Activated CD4-positive, alpha-beta memory T cell treated with anti-CD3 and anti-CD28 coated beads for 36 hours (primary cell): ENCODE results near the gene CORO6. TPM values are rescaled to one million over a fixed set of nuclear protein-coding genes. Genes with fewer than 3 reads are reported as not detected.
A peak's percentile ranks its signal among the peaks of the same experiment; 100 is the strongest.

Experiments used
- CTCF ChIA-PET: fragments of 350-600 bp; sonication (Branson Sonifier 250); formaldehyde crosslinking; loops from one replicate; lab custom pipeline; 2021; ENCODE audit warnings: antibody characterized with exemption, inconsistent platforms; lab: Charles Lee
- POLR2A ChIA-PET: fragments of 350-600 bp; sonication (Branson Sonifier 250); formaldehyde crosslinking; loops from one replicate; lab custom pipeline; 2021; ENCODE audit warnings: antibody characterized with exemption; lab: Charles Lee
- DNase-seq: peaks from one replicate; pipeline ENCODE4 v3.0.0-alpha.2; 2020
- H3K27ac Mint-ChIP-seq: one replicate; pipeline ENCODE4 v1.8.0; 2021; ENCODE audit warnings: mixed read lengths
- H3K27me3 Mint-ChIP-seq: one replicate; pipeline ENCODE4 v1.8.0; 2021; ENCODE audit warnings: mixed read lengths
- H3K36me3 Mint-ChIP-seq: one replicate; pipeline ENCODE4 v1.8.0; 2021; ENCODE audit warnings: mixed read lengths
- H3K4me1 Mint-ChIP-seq: one replicate; pipeline ENCODE4 v1.8.0; 2021; ENCODE audit warnings: low read depth, mixed read lengths
- H3K4me3 Mint-ChIP-seq: one replicate; pipeline ENCODE4 v1.8.0; 2021; ENCODE audit warnings: mild to moderate bottlenecking, mixed read lengths
- H3K9me3 Mint-ChIP-seq: one replicate; pipeline ENCODE4 v1.8.0; 2021; ENCODE audit warnings: mixed read lengths
- intact Hi-C: fragments of 100-400 bp; cut with micrococcal nuclease; formaldehyde crosslinking; loops from one replicate; pipeline ENCODE4 v1.15.1; 2023
- total RNA-seq, 2 experiments: library from RNA; stranded (reverse); gene quantifications; one replicate each; pipeline ENCODE4 v1.2.3, GENCODE V29; 2021

CORO6 gene
- total RNA-seq, 2 experiments from 2014 or later = 21.3 to 22.1 TPM

GRCh38 chr17:29569245-29569950 lies 53.3 kb downstream of the CORO6 start:
- peak overlapping the region; percentile 77 for H3K4me3 Mint-ChIP-seq

GRCh38 chr17:29568331-29569244 lies 54.1 kb downstream of the CORO6 start, which contains the start of gene TP53I13:
TSS of gene TP53I13 (plus strand) at chr17:29568701. CDS start at chr17:29568759, 58 bp downstream.
- Mint-ChIP-seq H3K9me3 (no peaks in the 10 kb centered on the region), H3K27me3 (no peaks in the 10 kb centered on the region), H3K4me3 (peak within 1 kb of the TSS; percentile 86), H3K4me1 (peaks cover 38% of the 10 kb centered on the region), H3K36me3 (peaks cover 7% of the 10 kb centered on the region), H3K27ac (peak within 1 kb of the TSS; percentile 94)
- DNase-seq = peak; percentile 93
- ChIA-PET POLR2A (interaction anchor here (0.9 to 3.9 kb wide), 4 partner anchors 10 to 49 kb away, joined by 3 to 30 read pairs (median 12); partner anchors contain the start of gene ANKRD13B), CTCF (interaction anchor here (0.5 to 7.0 kb wide), 14 partner anchors 8 to 432 kb away, joined by 3 to 60 read pairs (median 7); partner anchors contain the start of genes ANKRD13B and GIT1)
- intact Hi-C loops = loop anchor here (1.0 to 10.0 kb wide), 6 partner anchors 12 to 424 kb away; partner anchors contain the start of gene NUFIP2

More at GRCh38 chr17:29569245-29569950, 53.3 kb downstream of the CORO6 start:
- peaks cover 3% of the 10 kb centered on the region for H3K36me3 Mint-ChIP-seq
- H3K4me1 Mint-ChIP-seq = peaks cover 32% of the 10 kb centered on the region
- ChIA-PET POLR2A (interaction anchor here (0.9 to 3.5 kb wide), 3 partner anchors 9 to 48 kb away, joined by 3 to 21 read pairs (median 5); no protein-coding TSS in a partner anchor), CTCF (interaction anchor here (1.1 to 7.0 kb wide), 9 partner anchors 10 to 200 kb away, joined by 3 to 60 read pairs (median 7); partner anchors contain the start of gene ANKRD13B)
- H3K27ac Mint-ChIP-seq = peak overlapping the region; percentile 2
- H3K9me3 Mint-ChIP-seq = no peaks in the 10 kb centered on the region
- intact Hi-C loops = loop anchor here (5.0 to 10.0 kb wide), 3 partner anchors 193 to 425 kb away; no protein-coding TSS in a partner anchor
- no peaks in the 10 kb centered on the region for H3K27me3 Mint-ChIP-seq
- DNase-seq = peak; percentile 13

GRCh38 chr17:29567554-29568330 lies 55.0 kb downstream of the CORO6 start:
- peak; percentile 88 for DNase-seq
- peaks cover 7% of the 10 kb centered on the region for H3K36me3 Mint-ChIP-seq
- intact Hi-C loops = loop anchor here (1.0 to 10.0 kb wide), 8 partner anchors 10 to 423 kb away; partner anchors contain the start of gene NUFIP2
- H3K27ac Mint-ChIP-seq = peak overlapping the region; percentile 94
- peak overlapping the region; percentile 86 for H3K4me3 Mint-ChIP-seq
- no peaks in the 10 kb centered on the region for H3K27me3 Mint-ChIP-seq
- peaks cover 32% of the 10 kb centered on the region for H3K4me1 Mint-ChIP-seq
- POLR2A ChIA-PET = interaction anchor here (0.7 to 3.9 kb wide), 5 partner anchors 14 to 55 kb away, joined by 3 to 30 read pairs (median 3); partner anchors contain the start of genes ANKRD13B and CORO6
- CTCF ChIA-PET = interaction anchor here (0.7 to 7.0 kb wide), 12 partner anchors 9 to 431 kb away, joined by 3 to 60 read pairs (median 7); partner anchors contain the start of genes ANKRD13B and GIT1
- no peaks in the 10 kb centered on the region for H3K9me3 Mint-ChIP-seq

- POLR2A ChIA-PET = interaction anchor here (0.9 to 3.9 kb wide), 6 partner anchors 20 to 55 kb away, joined by 3 to 30 read pairs (median 3); partner anchors contain the start of genes ANKRD13B and CORO6
- Mint-ChIP-seq H3K27me3 (no peaks in the 10 kb centered on the region), H3K9me3 (no peaks in the 10 kb centered on the region), H3K27ac (peak overlapping the region; percentile 90), H3K36me3 (peaks cover 11% of the 10 kb centered on the region), H3K4me3 (peak overlapping the region; percentile 87), H3K4me1 (peaks cover 32% of the 10 kb centered on the region)
- CTCF ChIA-PET = interaction anchor here (0.6 to 7.0 kb wide), 11 partner anchors 9 to 277 kb away, joined by 3 to 60 read pairs (median 7); partner anchors contain the start of genes ANKRD13B and GIT1
- intact Hi-C loops = loop anchor here (1.0 to 10.0 kb wide), 5 partner anchors 10 to 422 kb away; no protein-coding TSS in a partner anchor
- DNase-seq = no peak
Measured at GRCh38 chr17:29567304-29567553, 55.5 kb downstream of the CORO6 start.

- peaks cover 16% of the 10 kb centered on the region for H3K36me3 Mint-ChIP-seq
- H3K4me1 Mint-ChIP-seq = peaks cover 38% of the 10 kb centered on the region
- H3K4me3 Mint-ChIP-seq = peak within 1 kb of the TSS; percentile 87
- H3K27me3 Mint-ChIP-seq = no peaks in the 10 kb centered on the region
- peak; percentile 77 for DNase-seq
- ChIA-PET POLR2A (interaction anchor here (0.9 to 3.9 kb wide), 8 partner anchors 20 to 364 kb away, joined by 3 to 30 read pairs (median 4); partner anchors contain the start of genes CORO6 and NUFIP2), CTCF (interaction anchor here (0.6 to 7.0 kb wide), 15 partner anchors 10 to 429 kb away, joined by 3 to 60 read pairs (median 5); partner anchors contain the start of genes ANKRD13B and GIT1)
- intact Hi-C loops = loop anchor here (1.0 to 10.0 kb wide), 5 partner anchors 9 to 422 kb away; no protein-coding TSS in a partner anchor
- H3K27ac Mint-ChIP-seq = peak within 1 kb of the TSS; percentile 94
- no peaks in the 10 kb centered on the region for H3K9me3 Mint-ChIP-seq
Measured at GRCh38 chr17:29566473-29567303, 56.0 kb downstream of the CORO6 start, which contains the start of gene ABHD15. TSS of gene ABHD15 (minus strand) at chr17:29567037. CDS start at chr17:29566966, 71 bp downstream.

- peaks cover 36% of the 10 kb centered on the region for H3K4me1 Mint-ChIP-seq
- H3K27me3 Mint-ChIP-seq = no peaks in the 10 kb centered on the region
- H3K4me3 Mint-ChIP-seq = peak overlapping the region; percentile 85
- H3K27ac Mint-ChIP-seq = peak overlapping the region; percentile 87
- H3K36me3 Mint-ChIP-seq = peaks cover 20% of the 10 kb centered on the region
- POLR2A ChIA-PET = interaction anchor here (0.8 to 3.9 kb wide), 5 partner anchors 22 to 365 kb away, joined by 3 to 30 read pairs (median 4); partner anchors contain the start of gene NUFIP2
- DNase-seq = peak; percentile 75
- CTCF ChIA-PET = interaction anchor here (0.8 to 7.0 kb wide), 11 partner anchors 8 to 429 kb away, joined by 3 to 60 read pairs (median 4); partner anchors contain the start of gene ANKRD13B
- intact Hi-C loops = loop anchor here (5.0 to 10.0 kb wide), 3 partner anchors 191 to 421 kb away; no protein-coding TSS in a partner anchor
- H3K9me3 Mint-ChIP-seq = no peaks in the 10 kb centered on the region
Measured at GRCh38 chr17:29565643-29566472, 56.9 kb downstream of the CORO6 start.

Other genes starting within 250 kb of the CORO6 start
- gene TAOK1, start 232.5 kb downstream of the CORO6 start, total RNA-seq = 10 to 100 TPM; 29.8 to 34.3 TPM
- gene ABHD15, start 55.9 kb downstream of the CORO6 start, total RNA-seq = 1 to 10 TPM; 8.9 to 9.8 TPM
- 10 to 100 TPM; 54.2 to 55.3 TPM for gene TP53I13, start 54.2 kb downstream of the CORO6 start, total RNA-seq
- 10 to 100 TPM; 51.3 to 54.4 TPM for gene GIT1, start 33.3 kb downstream of the CORO6 start, total RNA-seq
- 10 to 100 TPM; 14.1 to 15.1 TPM for gene ANKRD13B, start 29.8 kb downstream of the CORO6 start, total RNA-seq